Body of pancreas (tissue), 4 donors: Measurements from ENCODE around the gene ASB15. TPM values are rescaled to one million over a fixed set of nuclear protein-coding genes. Genes with fewer than 3 reads are reported as not detected.
"Not testable (repeated sequence)": the region's sequence is repeated elsewhere in the genome, so short reads cannot be mapped to it uniquely, and the experiment has no call there.

ENCODE experiments used
- ATAC-seq: fragments of 150-250 bp; one replicate; pipeline ENCODE4 v1.9.1; 2016
- DNase-seq, 4 donors: peaks; one replicate each; pipeline ENCODE4 v3.0.0-alpha.2; 2019
- H3K27ac ChIP-seq, 4 donors: fragments of 200-600 bp; sonication (generic); 1 replicate in 3 of 4; 2 replicates in 1 of 4; pipeline versions ENCODE4 v1.5.1 to v1.6.1; 2016 to 2019; ENCODE audit warnings: mild to moderate bottlenecking in 1 of 4, mixed read lengths in 1 of 4, moderate library complexity in 1 of 4
- H3K27me3 ChIP-seq, 2 donors: fragments of 200-600 bp; sonication (generic); one replicate each; pipeline ENCODE4 v1.6.0; 2016; ENCODE audit warnings: mild to moderate bottlenecking in 1 of 2
- H3K36me3 ChIP-seq, 2 donors: fragments of 200-600 bp; sonication (generic); replicated peaks in 1 of 2; 2 replicates each; pipeline ENCODE4 v1.5.1; 2016; ENCODE audit warnings: low read depth in 2 of 2; ENCODE audit not compliant: insufficient read depth in 1 of 2
- H3K4me1 ChIP-seq: fragments of 200-600 bp; sonication (generic); one replicate; pipeline ENCODE4 v1.6.0; 2016
- H3K4me3 ChIP-seq, 2 donors: fragments of 200-600 bp; sonication (generic); 1 replicate in 1 of 2; 2 replicates in 1 of 2; pipeline ENCODE4 v1.5.1; 2016 to 2019
- H3K9me3 ChIP-seq, 3 donors: fragments of 200-600 bp; sonication (generic); 1 replicate in 2 of 3; 2 replicates in 1 of 3; pipeline ENCODE4 v1.5.1; 2016
- CTCF ChIP-seq, 7 experiments: fragments of 450-650 bp in 4 of 7; fragments of 200-600 bp in 3 of 7; sonication (generic) in 3 of 7; IDR thresholded peaks; one replicate each; pipeline ENCODE4 v1.5.1; 2016 to 2019; ENCODE audit warnings: antibody characterized with exemption in 7 of 7
- POLR2A ChIP-seq, 3 donors: fragments of 450-650 bp; IDR thresholded peaks; one replicate each; pipeline ENCODE4 v1.6.1; 2016; ENCODE audit warnings: antibody characterized with exemption in 3 of 3, mild to moderate bottlenecking in 2 of 3
- whole genome bisulfite sequencing, 2 donors: methylation state at CpG; one replicate each; pipeline ENCODE4 v1.1.5; 2017; 5-methylcytosine and 5-hydroxymethylcytosine counted together
- intact Hi-C: fragments of 100-400 bp; cut with DNase I; formaldehyde crosslinking; loops from one replicate; pipeline ENCODE4 v1.15.1; 2023
- total RNA-seq, 2 donors: library from RNA; depleted of rRNA; stranded (reverse); fragments of >200 nt; gene quantifications; one replicate each; pipeline ENCODE4 v1.1.0, GENCODE V29; 2016

ASB15 gene
- total RNA-seq, 2 donors from 2014 or later, result not detected

GRCh38 chr7:123633553-123633952 is 31.9 kb downstream of the ASB15 start:
- H3K4me3 ChIP-seq, result no peak overlapping the region
- no peaks in the 10 kb centered on the region for H3K36me3 ChIP-seq
- WGBS, 2 donors, result 80 to 81% methylated on average over 7 of the region's 7 CpGs
- intact Hi-C loops, result no loop called here
- no peaks in the 10 kb centered on the region for H3K27me3 ChIP-seq
- DNase-seq, result no peak
- no peaks in the 10 kb centered on the region for H3K9me3 ChIP-seq
- TF ChIP-seq POLR2A (IDR thresholded peaks at IDR 0.05), result no peak
- TF ChIP-seq CTCF (IDR thresholded peaks at IDR 0.05), result no peak
- H3K27ac ChIP-seq, result no peak overlapping the region
- no peaks in the 10 kb centered on the region for H3K4me1 ChIP-seq
- no peak for ATAC-seq

- H3K27me3 ChIP-seq, H3K9me3 ChIP-seq, DNase-seq, H3K4me3 ChIP-seq, H3K4me1 ChIP-seq, H3K27ac ChIP-seq, intact Hi-C loops, H3K36me3 ChIP-seq, ATAC-seq: not testable (repeated sequence)
- whole genome bisulfite sequencing, 2 donors, result 54 to 69% methylated on average over 2 of the region's 2 CpGs
Observed at GRCh38 chr7:123634011-123634573, 32.5 kb downstream of the ASB15 start.

- H3K4me3 ChIP-seq, result no peak overlapping the region
- DNase-seq (no peak), ATAC-seq (no peak)
- H3K27ac ChIP-seq, result no peak overlapping the region
- H3K36me3 ChIP-seq, result no peaks in the 10 kb centered on the region
- intact Hi-C loops, result no loop called here
- TF ChIP-seq POLR2A (IDR thresholded peaks at IDR 0.05) (no peak), CTCF (IDR thresholded peaks at IDR 0.05) (peak in 6 of 7 experiments; percentile 16 to 60 (median 48))
- H3K4me1 ChIP-seq, result no peaks in the 10 kb centered on the region
- no peaks in the 10 kb centered on the region for H3K27me3 ChIP-seq
- 10 to 15% methylated on average over 4 of the region's 4 CpGs for WGBS, 2 donors
- no peaks in the 10 kb centered on the region for H3K9me3 ChIP-seq
Observed at GRCh38 chr7:123635551-123636359, 34.1 kb downstream of the ASB15 start.

GRCh38 chr7:123637203-123637602 is 35.6 kb downstream of the ASB15 start:
- DNase-seq, result no peak

More at GRCh38 chr7:123637203-123637602, 35.6 kb downstream of the ASB15 start:
- no peaks in the 10 kb centered on the region for H3K4me1 ChIP-seq
- TF ChIP-seq POLR2A (IDR thresholded peaks at IDR 0.05), result no peak
- no peak for TF ChIP-seq CTCF (IDR thresholded peaks at IDR 0.05)
- H3K4me3 ChIP-seq, result no peak overlapping the region
- H3K27ac ChIP-seq, result no peak overlapping the region
- no peaks in the 10 kb centered on the region for H3K36me3 ChIP-seq
- no peaks in the 10 kb centered on the region for H3K27me3 ChIP-seq
- ATAC-seq, result no peak
- intact Hi-C loops, result no loop called here
- WGBS, 2 donors, result 33 to 34% methylated on average over 3 of the region's 3 CpGs
- H3K9me3 ChIP-seq, result no peaks in the 10 kb centered on the region
